SK-N-SH treated with all-trans-retinoic acid at 6 μM for 48 hours (cell line): ENCODE measurements around the gene RASAL1.

ENCODE experiments used
- ATAC-seq: fragments of 200-7000 bp; cut with Tn5 transposase; 3 replicates; pipeline ENCODE4 v1.9.1; 2020; ENCODE audit warnings: mild to moderate bottlenecking, moderate library complexity
- ARNTL ChIP-seq: fragments of 450-650 bp; formaldehyde crosslinking; IDR thresholded peaks from 2 replicates; pipeline ENCODE4 v1.5.0; 2020; ENCODE audit warnings: low read depth, mild to moderate bottlenecking, moderate library complexity, borderline replicate concordance
- BACH2 ChIP-seq: fragments of 250-450 bp; sonication (Bioruptor Pico); IDR thresholded peaks from 2 replicates; pipeline ENCODE4 v1.9.0; 2021; ENCODE audit warnings: mild to moderate bottlenecking, borderline replicate concordance
- CREB5 ChIP-seq: fragments of 250-450 bp; sonication (Bioruptor Pico); IDR thresholded peaks from 2 replicates; pipeline ENCODE4 v1.5.1; 2020; ENCODE audit warnings: low read depth, mild to moderate bottlenecking, moderate library complexity
- CSDC2 ChIP-seq: fragments of 250-450 bp; sonication (Bioruptor Pico); IDR thresholded peaks from 2 replicates; pipeline ENCODE4 v1.5.0; 2020; ENCODE audit warnings: mild to moderate bottlenecking, moderate library complexity
- CSRNP3 ChIP-seq: fragments of 250-450 bp; sonication (Bioruptor Pico); IDR thresholded peaks from 2 replicates; pipeline ENCODE4 v1.5.1; 2021; ENCODE audit warnings: mild to moderate bottlenecking, moderate library complexity
- ESRRG ChIP-seq: fragments of 250-450 bp; sonication (Bioruptor Pico); IDR thresholded peaks from 2 replicates; pipeline ENCODE4 v1.6.1; 2021; ENCODE audit warnings: mild to moderate bottlenecking
- GLIS3 ChIP-seq: fragments of 250-450 bp; sonication (Bioruptor Pico); IDR thresholded peaks from 2 replicates; pipeline ENCODE4 v1.5.0; 2020; ENCODE audit warnings: mild to moderate bottlenecking, moderate library complexity
- ISL1 ChIP-seq: fragments of 250-450 bp; sonication (Bioruptor Pico); IDR thresholded peaks from 2 replicates; pipeline ENCODE4 v2.1.2; 2022; ENCODE audit warnings: mild to moderate bottlenecking, moderate library complexity
- PATZ1 ChIP-seq: fragments of 250-450 bp; sonication (Bioruptor Pico); IDR thresholded peaks from 2 replicates; pipeline ENCODE4 v1.8.0; 2020; ENCODE audit warnings: mild to moderate bottlenecking, moderate library complexity, borderline replicate concordance
- POU6F1 ChIP-seq: fragments of 250-450 bp; sonication (Bioruptor Pico); IDR thresholded peaks from 2 replicates; pipeline ENCODE4 v1.8.0; 2021; ENCODE audit warnings: low read depth, mild to moderate bottlenecking, moderate library complexity, borderline replicate concordance
- RARB ChIP-seq: fragments of 250-450 bp; sonication (Bioruptor Pico); IDR thresholded peaks from 2 replicates; pipeline ENCODE4 v1.8.0; 2021; ENCODE audit warnings: mild to moderate bottlenecking, moderate library complexity
- SNAI2 ChIP-seq: fragments of 250-450 bp; sonication (Bioruptor Pico); IDR thresholded peaks from 2 replicates; pipeline ENCODE4 v1.5.0; 2020; ENCODE audit warnings: mild to moderate bottlenecking, moderate library complexity
- TCF4 ChIP-seq: fragments of 250-450 bp; sonication (Bioruptor Pico); IDR thresholded peaks from 2 replicates; pipeline ENCODE4 v1.8.0; 2021; ENCODE audit warnings: mild to moderate bottlenecking, moderate library complexity, borderline replicate concordance
- TSHZ2 ChIP-seq: fragments of 250-450 bp; sonication (Bioruptor Pico); IDR thresholded peaks from 2 replicates; pipeline ENCODE4 v1.5.0; 2020; ENCODE audit warnings: mild to moderate bottlenecking, moderate library complexity
- ZC3H10 ChIP-seq: fragments of 250-450 bp; sonication (Bioruptor Pico); IDR thresholded peaks from 2 replicates; pipeline ENCODE4 v1.5.1; 2021; ENCODE audit warnings: mild to moderate bottlenecking, moderate library complexity
- ZFP3 ChIP-seq: fragments of 250-450 bp; sonication (Bioruptor Pico); IDR thresholded peaks from 2 replicates; pipeline ENCODE4 v1.5.0; 2020; ENCODE audit warnings: mild to moderate bottlenecking, moderate library complexity
- ZNF565 ChIP-seq: fragments of 450-650 bp; formaldehyde crosslinking; conservative IDR thresholded peaks from 2 replicates; pipeline ENCODE4 v1.5.0; 2020; ENCODE audit warnings: low read depth, mild to moderate bottlenecking, moderate library complexity
- ZNF70 ChIP-seq: fragments of 450-650 bp; formaldehyde crosslinking; IDR thresholded peaks from 2 replicates; pipeline ENCODE4 v1.5.0; 2020; ENCODE audit warnings: mild to moderate bottlenecking, moderate library complexity
- ZNF8 ChIP-seq: fragments of 450-650 bp; formaldehyde crosslinking; IDR thresholded peaks from 2 replicates; pipeline ENCODE4 v1.5.0; 2020; ENCODE audit warnings: mild to moderate bottlenecking, moderate library complexity

Gene RASAL1

GRCh38 chr12:113061061-113061694, 74.4 kb downstream of the RASAL1 start:
- TF ChIP-seq ZNF565 (no peak), ESRRG (CRISPR knock-in tag) (no peak), CREB5 (CRISPR knock-in tag) (no peak), TCF4 (CRISPR knock-in tag) (no peak)
- TF ChIP-seq, all 23 proteins: peak for 0
- ATAC-seq, result no peak

GRCh38 chr12:113060336-113060960, 75.1 kb downstream of the RASAL1 start:
- no peak for TF ChIP-seq CSRNP3
- TF ChIP-seq POU6F1 (CRISPR knock-in tag), result no peak
- no peak for TF ChIP-seq GLIS3 (CRISPR knock-in tag)
- no peak for TF ChIP-seq ZFP3
- TF ChIP-seq ZNF70, result no peak
- TF ChIP-seq TSHZ2 (CRISPR knock-in tag), result no peak
- no peak for TF ChIP-seq TCF4 (CRISPR knock-in tag)
- no peak for TF ChIP-seq ZC3H10 (CRISPR knock-in tag)
- no peak for TF ChIP-seq PATZ1
- TF ChIP-seq CSDC2 (CRISPR knock-in tag), result no peak
- no peak for TF ChIP-seq RARB (CRISPR knock-in tag)
- TF ChIP-seq BACH2 (CRISPR knock-in tag), result no peak
- TF ChIP-seq SNAI2, result no peak
- no peak for ATAC-seq

- TF ChIP-seq CSRNP3 (no peak), CREB5 (CRISPR knock-in tag) (no peak), ZNF8 (CRISPR knock-in tag) (no peak), RARB (CRISPR knock-in tag) (no peak), ARNTL (CRISPR knock-in tag) (no peak), ISL1 (CRISPR knock-in tag) (no peak), GLIS3 (CRISPR knock-in tag) (no peak), TCF4 (CRISPR knock-in tag) (no peak), ZC3H10 (CRISPR knock-in tag) (no peak), TSHZ2 (CRISPR knock-in tag) (no peak)
- ATAC-seq, result no peak
Measured at GRCh38 chr12:113059071-113059595, 76.4 kb downstream of the RASAL1 start.
